Measurements from ENCODE around the gene MS4A12. TPM values are rescaled to one million over a fixed set of nuclear protein-coding genes. Genes with fewer than 3 reads are reported as not detected.

MS4A12 gene
- total RNA-seq, 1 experiment from 2014 or later, result not detected

GRCh38 chr11:60482361-60482760 is 10.2 kb upstream of the MS4A12 start:
- no peaks in the 10 kb centered on the region for H3K79me2 ChIP-seq (ENCODE audit: insufficient read depth, low read length)
- H3K23me2 ChIP-seq (ENCODE audit: insufficient read length, low read depth, low read length, poor library complexity, severe bottlenecking), result no peaks in the 10 kb centered on the region
- no peak overlapping the region for H3K18ac ChIP-seq (ENCODE audit: insufficient read length, low read depth, low read length)
- no peaks in the 10 kb centered on the region for H3K79me1 ChIP-seq (ENCODE audit: insufficient read depth, low read depth, low read length, poor library complexity, severe bottlenecking)
- H3K27ac Mint-ChIP-seq, result no peak overlapping the region
- H2BK15ac ChIP-seq (ENCODE audit: low read depth, low read length), result no peak overlapping the region
- no peak overlapping the region for H3K9ac ChIP-seq (ENCODE audit: extremely low read depth, insufficient read length, low read length)
- no peaks in the 10 kb centered on the region for H4K20me1 ChIP-seq (ENCODE audit: control insufficient read depth, insufficient read depth, insufficient read length)
- H4K91ac ChIP-seq (ENCODE audit: insufficient read length, low read depth, low read length), result no peak overlapping the region
- no peaks in the 10 kb centered on the region for H3K27me3 ChIP-seq (ENCODE audit: insufficient read depth, low read length)
- H2BK20ac ChIP-seq (ENCODE audit: low read depth, low read length, poor library complexity, severe bottlenecking), result no peak overlapping the region
- H3K27ac ChIP-seq (ENCODE audit: insufficient read length, low read depth, low read length), result no peak overlapping the region
- H3K36me3 Mint-ChIP-seq (ENCODE audit: insufficient read depth in 1 of 3, low read depth in 3 of 3), result no peaks in the 10 kb centered on the region
- DNase-seq, result no peak
- H3K4me2 ChIP-seq (ENCODE audit: insufficient read depth, insufficient read length, low read length), result no peak overlapping the region
- no peak overlapping the region for H3K4ac ChIP-seq (ENCODE audit: low read depth, low read length)
- no peak overlapping the region for H2AFZ ChIP-seq (ENCODE audit: low read length)
- H3K4me1 Mint-ChIP-seq, result peaks cover 3% of the 10 kb centered on the region in 2 experiments; a peak in 3 of 4 replicates
- no peaks in the 10 kb centered on the region; a peak in 1 of 5 replicates for H3K9me3 Mint-ChIP-seq
- no peaks in the 10 kb centered on the region for H3K4me1 ChIP-seq (ENCODE audit: insufficient read depth, low read length)
- H4K5ac ChIP-seq (ENCODE audit: insufficient read length, low read depth, low read length), result no peak overlapping the region
- TF ChIP-seq CTCF (conservative IDR thresholded peaks at IDR 0.05), result no peak
- no peak overlapping the region for H3K14ac ChIP-seq (ENCODE audit: insufficient read depth, low read length)
- H2BK120ac ChIP-seq (ENCODE audit: low read depth, low read length, poor library complexity, severe bottlenecking), result no peak overlapping the region
- H4K8ac ChIP-seq (replicated peaks; ENCODE audit: insufficient read length, low read depth, low read length), result no peak overlapping the region
- no peak overlapping the region for H2BK12ac ChIP-seq (ENCODE audit: insufficient read length, low read depth, low read length)
- H3K9me3 ChIP-seq (ENCODE audit: control insufficient read depth, low read depth, low read length), result no peaks in the 10 kb centered on the region
- H3K27me3 Mint-ChIP-seq (ENCODE audit: low read depth), result no peaks in the 10 kb centered on the region; the same call in 1 of the 2 replicates
- H3T11ph ChIP-seq (ENCODE audit: low read length), result no peak overlapping the region
- WGBS (ENCODE audit: extremely low coverage, insufficient read length, low lambda C conversion rate), result no CpG with 5 or more reads among the region's 2 CpGs
- no peak overlapping the region for H3K56ac ChIP-seq (ENCODE audit: insufficient read length, low read depth, low read length)
- H3K4me3 Mint-ChIP-seq, result no peak overlapping the region
- no peak overlapping the region for H2AK5ac ChIP-seq (ENCODE audit: insufficient read length, low read length)
- no peak overlapping the region for H3K23ac ChIP-seq (ENCODE audit: insufficient read length, low read depth, low read length)
- no peak overlapping the region for H2BK5ac ChIP-seq (ENCODE audit: insufficient read length, low read length)

Measured in H9 (cell line).